Mucosa of rectum (tissue), 2 donors: ENCODE data around the gene IGF2R.

Source experiments
- H3K27ac ChIP-seq, 2 donors: one replicate each; pipeline ENCODE4 v1.7.0; 2013; ENCODE audit warnings: inconsistent platforms in 2 of 2, low read depth in 2 of 2, low read length in 2 of 2
- H3K27me3 ChIP-seq, 2 donors: one replicate each; pipeline ENCODE4 v1.7.0; 2013; ENCODE audit warnings: low read length in 2 of 2; ENCODE audit not compliant: control insufficient read depth in 2 of 2, insufficient read depth in 2 of 2
- H3K36me3 ChIP-seq, 2 donors: one replicate each; pipeline ENCODE4 v1.7.0; 2013; ENCODE audit warnings: low read length in 2 of 2; ENCODE audit not compliant: control insufficient read depth in 2 of 2, insufficient read depth in 2 of 2
- H3K4me1 ChIP-seq, 2 donors: one replicate each; pipeline ENCODE4 v1.7.0; 2013; ENCODE audit warnings: low read length in 2 of 2, mild to moderate bottlenecking in 1 of 2; ENCODE audit not compliant: control insufficient read depth in 2 of 2, insufficient read depth in 2 of 2
- H3K4me3 ChIP-seq, 2 donors: one replicate each; pipeline ENCODE4 v1.7.0; 2013; ENCODE audit warnings: low read length in 2 of 2
- H3K9ac ChIP-seq, 2 donors: one replicate each; pipeline ENCODE4 v1.7.0; 2013; ENCODE audit warnings: low read length in 2 of 2, low read depth in 1 of 2, mild to moderate bottlenecking in 1 of 2
- H3K9me3 ChIP-seq, 2 donors: one replicate each; pipeline ENCODE4 v1.7.0; 2013; ENCODE audit warnings: low read length in 2 of 2; ENCODE audit not compliant: control insufficient read depth in 2 of 2
- donor health status: healthy.
- donor health status: Normal muscosa, but diverticular disease.

IGF2R gene

DNA sequence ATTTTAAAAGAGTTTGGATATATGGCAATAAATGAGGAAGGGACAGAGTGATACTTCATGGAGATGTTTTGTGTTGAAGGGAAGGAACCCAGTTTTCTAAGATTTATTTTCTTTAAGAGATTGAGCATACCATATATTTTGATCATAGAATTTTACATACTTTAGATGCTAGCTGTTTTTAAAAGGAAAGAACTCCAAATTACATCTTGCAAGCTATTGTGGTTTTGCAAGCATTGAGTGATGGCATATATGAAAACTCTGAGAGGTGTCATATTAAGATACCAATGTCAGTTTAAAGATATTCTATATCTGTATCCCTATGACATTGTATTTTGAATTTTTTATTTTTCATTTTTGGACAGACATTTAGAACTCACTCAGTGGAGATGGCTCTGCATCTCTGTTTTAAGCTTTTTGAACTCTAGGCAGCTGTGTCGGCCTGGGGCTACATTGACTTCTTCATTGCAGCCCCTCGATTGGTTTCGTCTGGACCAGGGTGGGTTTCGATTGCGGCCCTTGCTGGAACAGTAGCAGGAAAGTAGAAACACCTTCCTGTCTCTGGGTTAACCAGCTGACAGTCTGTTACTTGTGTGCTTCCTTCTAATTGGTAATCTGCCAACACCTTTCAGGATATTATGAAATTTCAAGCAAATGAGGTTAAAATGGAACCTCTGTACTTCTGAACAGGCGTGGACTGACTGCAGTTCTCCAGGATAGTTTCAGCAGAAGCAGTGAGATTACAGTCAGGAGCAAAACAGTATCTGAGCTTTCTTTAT lies 14.0 kb downstream of the IGF2R start:
- peaks cover 37 to 47% of the 10 kb centered on the region in 2 donors for H3K4me1 ChIP-seq
- peak overlapping the region in 1 of 2 donors; percentile 24 for H3K9ac ChIP-seq
- H3K36me3 ChIP-seq = no peaks in the 10 kb centered on the region
- peak overlapping the region; percentile 11 to 26 for H3K27ac ChIP-seq
- H3K27me3 ChIP-seq = no peaks in the 10 kb centered on the region
- no peak overlapping the region for H3K4me3 ChIP-seq
- no peaks in the 10 kb centered on the region for H3K9me3 ChIP-seq

DNA sequence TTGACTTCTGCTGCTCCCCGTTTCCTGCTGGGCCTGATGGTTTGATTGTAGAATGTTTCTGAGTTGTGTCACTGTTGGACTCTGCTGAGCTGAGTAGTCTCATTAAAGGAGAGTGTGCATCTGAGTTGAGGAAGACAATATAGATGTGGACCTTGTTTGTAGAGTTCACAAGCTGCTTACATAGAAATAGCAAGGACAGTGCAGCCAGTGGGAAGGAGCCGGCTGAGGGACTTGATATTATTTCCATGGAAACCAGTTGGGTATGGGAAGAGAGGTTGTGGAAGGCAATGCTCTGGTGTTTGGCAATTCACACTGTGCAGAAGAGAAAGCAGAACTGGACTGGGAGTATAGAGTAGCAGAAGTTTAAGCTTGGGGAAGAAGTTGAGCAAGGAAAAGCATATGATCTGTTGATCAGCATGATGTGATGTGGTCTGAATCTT lies 14.8 kb downstream of the IGF2R start:
- H3K9me3 ChIP-seq = no peaks in the 10 kb centered on the region
- no peaks in the 10 kb centered on the region for H3K36me3 ChIP-seq
- no peak overlapping the region for H3K4me3 ChIP-seq
- no peaks in the 10 kb centered on the region for H3K27me3 ChIP-seq
- peak overlapping the region in 1 of 2 donors; percentile 39 for H3K27ac ChIP-seq
- H3K9ac ChIP-seq = peak overlapping the region in 1 of 2 donors; percentile 24
- peaks cover 29 to 40% of the 10 kb centered on the region in 2 donors for H3K4me1 ChIP-seq

DNA sequence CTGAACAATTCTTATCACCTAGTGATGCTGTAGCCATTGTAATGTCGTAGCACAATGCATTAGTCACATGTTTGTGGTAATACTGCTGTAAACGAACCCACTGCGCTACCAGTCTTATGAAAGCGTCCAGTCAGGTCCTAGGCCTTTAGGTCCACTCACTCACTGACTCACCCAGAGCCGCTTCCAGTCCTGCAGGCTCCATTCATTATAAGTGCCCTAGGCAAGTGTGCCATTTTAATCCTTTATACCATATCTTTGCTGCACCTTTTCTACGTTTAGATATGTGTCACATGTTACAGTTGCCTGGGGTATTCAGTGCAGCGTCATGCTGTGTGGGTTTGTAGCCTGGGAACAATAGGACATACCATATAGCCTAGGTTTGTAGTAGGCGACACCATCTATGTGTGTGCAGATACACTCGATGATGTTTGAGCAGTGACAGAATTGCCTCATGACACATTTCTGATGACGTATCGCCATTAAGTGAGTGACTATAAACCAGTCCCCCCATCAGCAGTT lies 15.4 kb downstream of the IGF2R start:
- Histone ChIP-seq H3K4me1 (peaks cover 23 to 33% of the 10 kb centered on the region in 2 donors), H3K36me3 (no peaks in the 10 kb centered on the region), H3K27ac (no peak overlapping the region), H3K9me3 (no peaks in the 10 kb centered on the region), H3K27me3 (no peaks in the 10 kb centered on the region), H3K4me3 (no peak overlapping the region), H3K9ac (no peak overlapping the region)

DNA sequence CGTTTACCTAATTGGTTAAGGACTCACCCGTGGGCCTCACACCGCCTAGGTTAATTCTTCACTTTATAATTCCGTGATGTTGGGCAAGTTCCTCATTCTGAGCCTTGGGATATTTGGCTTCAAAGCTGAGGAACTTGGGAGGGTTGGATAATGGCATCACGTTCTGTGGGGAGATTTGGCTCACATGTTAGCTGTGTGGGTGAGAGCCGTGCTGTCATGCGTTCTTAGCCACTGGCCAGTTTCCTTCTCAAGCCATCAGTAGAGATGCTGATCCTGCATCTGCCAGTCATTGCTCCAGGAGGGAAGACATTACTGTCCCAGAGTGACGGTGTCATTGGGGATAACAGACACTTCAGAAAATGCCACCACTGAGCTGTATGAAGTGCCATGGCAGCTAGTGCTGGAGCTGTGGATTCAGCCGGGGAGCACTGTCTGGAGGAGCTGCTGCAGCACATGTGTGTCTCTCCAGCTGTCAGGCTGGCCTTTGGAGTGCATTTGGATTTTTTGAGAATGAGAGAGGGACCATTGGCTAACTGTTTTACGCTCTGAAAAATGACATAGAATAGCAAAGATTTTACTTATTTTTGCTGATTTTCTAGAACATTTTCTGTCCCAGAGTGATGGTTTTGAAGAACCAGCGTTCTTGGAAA lies 16.5 kb downstream of the IGF2R start:
- Histone ChIP-seq H3K36me3 (no peaks in the 10 kb centered on the region), H3K9ac (no peak overlapping the region), H3K4me1 (peaks cover 23 to 30% of the 10 kb centered on the region in 2 donors), H3K27ac (no peak overlapping the region), H3K27me3 (no peaks in the 10 kb centered on the region), H3K9me3 (no peaks in the 10 kb centered on the region), H3K4me3 (no peak overlapping the region)

DNA sequence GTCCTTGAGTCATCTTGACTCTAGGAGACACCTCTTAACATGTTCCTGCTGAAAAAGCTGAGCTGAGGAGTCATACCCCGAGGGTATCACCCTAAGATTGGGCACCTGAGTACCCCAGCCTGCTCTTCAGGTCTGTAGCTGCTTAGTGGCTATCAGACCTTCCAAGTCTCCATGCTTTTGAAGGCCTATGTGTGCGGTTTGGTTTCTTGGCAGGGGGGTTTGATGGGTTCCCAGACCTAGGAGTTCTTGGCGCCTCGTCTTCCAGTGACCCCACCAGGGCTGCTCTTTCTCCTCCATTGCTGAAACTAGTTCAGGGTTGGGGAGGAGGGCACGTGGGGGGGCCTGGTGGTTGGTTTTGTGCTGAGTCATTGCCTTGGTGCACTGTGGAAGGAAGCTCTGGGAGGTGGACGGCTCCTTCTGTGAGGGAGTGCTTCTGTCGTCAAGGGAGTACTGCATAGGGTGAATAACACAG lies 20.1 kb downstream of the IGF2R start:
- H3K9ac ChIP-seq = no peak overlapping the region
- H3K4me3 ChIP-seq = no peak overlapping the region
- H3K27me3 ChIP-seq = no peaks in the 10 kb centered on the region
- no peaks in the 10 kb centered on the region for H3K9me3 ChIP-seq
- H3K4me1 ChIP-seq = peaks cover 2 to 3% of the 10 kb centered on the region in 2 donors
- peaks cover 0 to 3% of the 10 kb centered on the region in 2 donors for H3K36me3 ChIP-seq
- H3K27ac ChIP-seq = no peak overlapping the region

DNA sequence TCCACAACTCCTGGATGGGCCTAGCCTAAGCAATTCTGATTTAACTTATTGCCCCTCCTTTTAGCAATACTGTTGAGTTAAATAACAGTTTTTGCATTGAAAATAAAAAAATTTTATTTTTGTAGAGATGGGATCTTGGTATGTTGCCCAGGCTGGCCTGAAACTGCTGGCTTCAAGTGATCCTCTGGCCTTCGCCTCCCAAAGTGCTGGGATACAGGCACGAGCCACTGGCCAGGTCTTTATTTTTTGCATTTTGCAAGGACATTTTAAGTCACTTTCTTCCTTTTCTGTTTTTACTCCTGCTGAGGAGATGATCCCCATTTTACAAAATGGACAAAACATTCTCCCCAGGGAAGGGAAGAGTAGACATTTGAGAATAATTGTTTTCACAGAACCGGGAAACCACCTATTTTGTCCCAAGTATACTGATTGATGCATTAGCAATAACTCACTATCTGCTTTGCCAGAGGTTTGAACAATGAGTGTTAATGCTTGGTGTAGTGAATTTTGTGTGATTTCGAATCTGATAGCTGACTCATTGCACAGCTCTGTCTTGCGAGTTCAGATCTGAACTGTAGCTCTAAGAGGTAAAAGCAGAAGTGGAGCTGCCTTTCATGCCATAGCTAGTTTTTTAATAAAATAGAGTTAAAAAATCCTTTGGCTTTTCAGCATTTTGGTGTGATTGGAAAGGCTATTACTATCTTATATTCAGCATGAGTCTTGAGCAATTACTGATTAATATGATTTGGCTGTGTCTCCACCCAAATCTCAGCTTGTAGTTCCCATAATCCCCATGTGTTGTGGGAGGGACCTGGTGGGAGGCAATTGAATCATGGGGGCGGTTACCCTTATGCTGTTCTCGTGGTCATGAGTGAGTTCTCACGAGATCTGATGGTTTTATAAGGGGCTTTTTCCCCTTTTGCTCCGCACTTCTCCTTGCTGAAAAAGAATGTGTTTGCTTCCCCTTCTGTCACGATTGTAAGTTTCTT lies 20.9 kb downstream of the IGF2R start:
- no peaks in the 10 kb centered on the region for H3K9me3 ChIP-seq
- no peak overlapping the region for H3K4me3 ChIP-seq
- H3K27ac ChIP-seq = no peak overlapping the region

DNA sequence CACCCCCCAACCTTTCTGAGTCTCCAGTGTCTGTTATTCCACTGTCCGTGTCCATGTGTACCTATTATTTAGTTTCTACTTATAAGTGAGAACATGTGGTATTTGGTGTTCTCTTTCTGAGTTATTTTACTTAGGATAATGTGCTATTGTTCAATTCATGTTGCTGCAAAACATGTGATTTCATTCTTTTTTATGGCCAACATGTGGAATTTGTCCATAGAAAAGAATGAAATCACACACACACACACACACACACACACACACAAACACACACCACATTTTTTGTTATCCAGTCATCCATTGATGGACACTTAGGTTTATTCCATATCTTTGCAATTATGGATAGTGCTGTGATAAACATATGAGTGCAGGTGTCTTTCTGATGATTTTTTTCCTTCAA lies 23.5 kb downstream of the IGF2R start:
- H3K4me1 ChIP-seq = peaks cover 3 to 5% of the 10 kb centered on the region in 2 donors
- H3K4me3 ChIP-seq = no peak overlapping the region
- no peak overlapping the region for H3K27ac ChIP-seq
- no peaks in the 10 kb centered on the region for H3K27me3 ChIP-seq
- peaks cover 0 to 3% of the 10 kb centered on the region in 2 donors for H3K36me3 ChIP-seq
- no peaks in the 10 kb centered on the region for H3K9me3 ChIP-seq
- H3K9ac ChIP-seq = no peak overlapping the region

More for the DNA sequence above, 20.9 kb downstream of the IGF2R start:
- peaks cover 0 to 3% of the 10 kb centered on the region in 2 donors for H3K36me3 ChIP-seq
- peaks cover 2 to 3% of the 10 kb centered on the region in 2 donors for H3K4me1 ChIP-seq
- H3K27me3 ChIP-seq = no peaks in the 10 kb centered on the region
- no peak overlapping the region for H3K9ac ChIP-seq

DNA sequence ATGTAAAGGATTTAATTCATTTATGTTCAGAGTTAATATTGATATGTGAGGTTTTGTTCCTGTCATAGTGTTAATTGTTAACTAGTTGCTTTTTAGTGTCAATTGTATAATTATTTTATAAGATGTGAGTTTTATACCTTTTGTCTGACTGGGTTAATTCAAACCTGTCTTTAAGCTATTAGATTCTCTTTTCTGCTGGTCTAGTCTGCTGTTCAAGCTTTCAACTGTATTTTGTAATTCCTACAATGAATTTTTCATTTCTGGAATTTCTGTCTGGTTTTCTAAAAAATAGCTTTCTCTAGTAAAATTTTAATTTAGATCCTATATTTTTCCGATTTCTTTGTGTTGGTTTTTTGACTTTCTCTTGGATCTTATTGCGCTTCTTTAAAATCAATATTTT lies 26.5 kb downstream of the IGF2R start:
- Histone ChIP-seq H3K27me3 (no peaks in the 10 kb centered on the region), H3K9me3 (no peaks in the 10 kb centered on the region), H3K36me3 (peaks cover 3 to 9% of the 10 kb centered on the region in 2 donors), H3K9ac (no peak overlapping the region), H3K27ac (no peak overlapping the region), H3K4me1 (peaks cover 0 to 5% of the 10 kb centered on the region in 2 donors), H3K4me3 (no peak overlapping the region)

DNA sequence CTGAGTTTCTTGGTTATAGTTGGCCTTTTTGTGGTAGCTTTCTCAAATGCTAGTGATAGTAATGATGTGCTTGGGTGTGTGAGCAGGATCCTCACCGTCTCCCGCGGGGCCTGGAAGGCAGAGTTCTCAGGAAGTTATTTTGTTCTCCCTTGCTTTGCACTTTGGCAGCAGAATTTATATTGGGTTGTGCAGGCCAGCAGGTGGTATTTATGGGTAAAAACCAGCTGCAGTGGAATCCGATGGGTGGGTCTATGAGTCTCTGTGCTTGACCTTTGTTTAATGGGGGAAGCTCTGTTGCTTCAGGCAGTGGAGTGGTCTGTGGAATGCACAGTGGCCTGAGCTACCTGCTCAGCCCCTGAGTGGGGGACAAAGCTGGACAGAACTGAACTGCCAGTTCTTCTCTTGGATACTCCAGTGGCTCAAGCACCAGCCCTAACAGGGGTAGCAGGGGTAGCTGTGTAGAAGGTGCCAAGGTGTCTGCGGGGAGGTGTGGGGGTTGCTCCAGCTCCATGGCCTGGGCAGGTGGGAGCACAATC lies 27.3 kb downstream of the IGF2R start:
- peaks cover 3 to 9% of the 10 kb centered on the region in 2 donors for H3K36me3 ChIP-seq
- H3K27ac ChIP-seq = no peak overlapping the region
- H3K4me3 ChIP-seq = no peak overlapping the region
- no peaks in the 10 kb centered on the region for H3K9me3 ChIP-seq
- peaks cover 0 to 5% of the 10 kb centered on the region in 2 donors for H3K4me1 ChIP-seq
- H3K27me3 ChIP-seq = no peaks in the 10 kb centered on the region
- no peak overlapping the region for H3K9ac ChIP-seq
